K562 (cell line): ENCODE measurements around the gene TSKS. TPM values are rescaled to one million over a fixed set of nuclear protein-coding genes. Genes with fewer than 3 reads are reported as not detected.

Experiments
- ATAC-seq: fragments of 200-7000 bp; cut with Tn5 transposase; 3 replicates; pipeline ENCODE4 v1.9.1; 2020; ENCODE audit warnings: moderate library complexity
- BruUV-seq: library from RNA; stranded (reverse); fragments of 400-500 nt; replicated peaks from 2 replicates; lab custom pipeline; 2021; lab: Mats Ljungman, UMichigan
- CTCF ChIA-PET: fragments of 300-600 bp; formaldehyde crosslinking; extraction: SDS; loops from one replicate; lab custom pipeline; 2021; ENCODE audit warnings: low intra/inter-chr PET ratio; lab: Yijun Ruan, JAX
- POLR2A ChIA-PET: fragments of 300-600, 350-650 bp; sonication (Branson Sonifier 250); formaldehyde crosslinking; extraction: SDS; loops from one replicate; lab custom pipeline; 2021; ENCODE audit warnings: antibody characterized with exemption, inconsistent platforms; lab: Yijun Ruan, JAX
- DNase-seq, 4 experiments: peaks; one replicate each; pipeline versions ENCODE4 v3.0.0 to v3.0.0-alpha.2; 2011 to 2018; ENCODE audit warnings: low spot score in 3 of 4, mixed read lengths in 3 of 4; ENCODE audit errors: extremely low read depth in 1 of 4
- FAIRE-seq: peaks from 2 replicates; lab custom pipeline; 2011; peaks lifted over from hg19 to GRCh38; lab: Jason Lieb, UNC
- H2AFZ ChIP-seq: 2 replicates; pipeline ENCODE4 v1.6.0; 2011; ENCODE audit warnings: low read depth, low read length, control low read depth, inconsistent platforms
- H3K27ac ChIP-seq: fragments of 200-600 bp; 3 replicates; pipeline ENCODE4 v1.8.0; 2011; ENCODE audit warnings: low read depth, mild to moderate bottlenecking, control low read depth, inconsistent platforms, low read length, moderate library complexity, mixed read lengths; ENCODE audit errors: extremely low read depth
- H3K27me3 ChIP-seq, 2 experiments: fragments of 300-600 bp in 1 of 2; 2 replicates in 1 of 2; 3 replicates in 1 of 2; pipeline versions ENCODE4 v1.6.0 to v1.8.0; 2011; ENCODE audit warnings: inconsistent platforms in 2 of 2, low read length in 2 of 2, mild to moderate bottlenecking in 1 of 2, mixed read lengths in 1 of 2, moderate library complexity in 1 of 2; ENCODE audit not compliant: control insufficient read depth in 2 of 2, insufficient read depth in 2 of 2
- H3K36me3 ChIP-seq: fragments of 300-600 bp; 3 replicates; pipeline ENCODE4 v1.8.0; 2011; ENCODE audit warnings: mild to moderate bottlenecking, low read length, inconsistent platforms; ENCODE audit not compliant: control insufficient read depth, insufficient read depth
- H3K4me1 ChIP-seq, 2 experiments: fragments of 200-600 bp in 1 of 2; replicated peaks in 1 of 2; 2 replicates in 1 of 2; 3 replicates in 1 of 2; pipeline versions ENCODE4 v1.5.1 to v1.8.0; 2011; ENCODE audit warnings: inconsistent platforms in 2 of 2, low read length in 2 of 2, mild to moderate bottlenecking in 1 of 2, mixed read lengths in 1 of 2, moderate library complexity in 1 of 2; ENCODE audit not compliant: control insufficient read depth in 2 of 2, insufficient read depth in 2 of 2
- H3K4me2 ChIP-seq: 2 replicates; pipeline ENCODE4 v1.6.1; 2011; ENCODE audit warnings: low read length, control low read depth, inconsistent platforms, mixed read lengths; ENCODE audit not compliant: insufficient read depth
- H3K4me3 ChIP-seq: fragments of 200-600 bp; sonication (generic), shearing (Covaris generic); 2 replicates; pipeline ENCODE4 v1.5.1; 2016; ENCODE audit warnings: control low read depth, inconsistent platforms
- H3K79me2 ChIP-seq: fragments of 200-600 bp; 3 replicates; pipeline ENCODE4 v1.8.0; 2011; ENCODE audit warnings: low read length, inconsistent platforms; ENCODE audit not compliant: control insufficient read depth, insufficient read depth
- H3K9ac ChIP-seq, 2 experiments: 2 replicates each; pipeline versions ENCODE4 v1.6.0 to v1.6.1; 2011; ENCODE audit warnings: low read depth in 2 of 2, low read length in 2 of 2, control low read depth in 1 of 2, inconsistent platforms in 1 of 2, mild to moderate bottlenecking in 1 of 2, mixed read lengths in 1 of 2; ENCODE audit not compliant: insufficient read depth in 1 of 2
- H3K9me1 ChIP-seq: one replicate; pipeline ENCODE4 v1.6.0; 2011; ENCODE audit warnings: inconsistent platforms, mild to moderate bottlenecking, low read length, moderate library complexity; ENCODE audit not compliant: control insufficient read depth, insufficient read depth
- H3K9me3 ChIP-seq: replicated peaks from 2 replicates; pipeline ENCODE4 v1.5.1; 2011; ENCODE audit warnings: low read depth, low read length, inconsistent platforms; ENCODE audit not compliant: control insufficient read depth, insufficient read depth
- H4K20me1 ChIP-seq: replicated peaks from 2 replicates; pipeline ENCODE4 v1.6.1; 2011; ENCODE audit warnings: low read length, inconsistent platforms, mixed read lengths; ENCODE audit not compliant: control insufficient read depth, insufficient read depth
- CBX1 ChIP-seq: sonication (generic); IDR thresholded peaks from 2 replicates; pipeline ENCODE4 v1.6.1; 2016; ENCODE audit warnings: antibody characterized with exemption, low read depth, mild to moderate bottlenecking
- COPS2 ChIP-seq: fragments of 450-650 bp; conservative IDR thresholded peaks from 2 replicates; pipeline ENCODE4 v1.6.1; 2016; ENCODE audit warnings: mild to moderate bottlenecking, moderate library complexity
- DIDO1 ChIP-seq: fragments of 450-650 bp; IDR thresholded peaks from 2 replicates; pipeline ENCODE4 v1.6.1; 2016; ENCODE audit warnings: low read depth, missing biosample characterization, missing genetic modification characterization
- HNRNPH1 ChIP-seq: fragments of 200-400 bp; formaldehyde crosslinking; optimal IDR thresholded peaks from 2 replicates; pipeline ENCODE3; 2017; ENCODE audit warnings: low read depth, mild to moderate bottlenecking, low read length, moderate library complexity
- POLR2AphosphoS5 ChIP-seq: IDR thresholded peaks from 2 replicates; pipeline ENCODE4 v1.6.1; 2011; ENCODE audit warnings: mild to moderate bottlenecking, low read depth, low read length, moderate library complexity; ENCODE audit not compliant: control insufficient read depth, insufficient read depth
- ZFP36 ChIP-seq: fragments of 150-350 bp; IDR thresholded peaks from 2 replicates; pipeline ENCODE4 v1.6.1; 2018; ENCODE audit warnings: low read length, low read depth; ENCODE audit not compliant: partially characterized antibody
- ZKSCAN3 ChIP-seq: fragments of 250-450 bp; sonication (Bioruptor Pico); IDR thresholded peaks from 2 replicates; pipeline ENCODE4 v1.4.0; 2020
- ZNF77 ChIP-seq: fragments of 250-450 bp; sonication (Bioruptor Pico); IDR thresholded peaks from 2 replicates; pipeline ENCODE4 v1.5.0; 2020
- WGBS: fragments of 100-300 bp; shearing (Covaris generic); methylation state at CpG from one replicate; pipeline ENCODE4 v1.1.6; 2016; ENCODE audit warnings: low coverage, mixed read lengths; ENCODE audit not compliant: insufficient coverage; ENCODE audit errors: missing lambda C conversion rate; 5-methylcytosine and 5-hydroxymethylcytosine counted together
- in situ Hi-C: fragments of 300-500 bp; cut with MboI; formaldehyde crosslinking; loops from 4 replicates; pipeline ENCODE4 v1.15.0; 2018; ENCODE audit warnings: inconsistent platforms, mixed read lengths
- intact Hi-C: fragments of 100-400 bp; cut with micrococcal nuclease; formaldehyde crosslinking; loops from 2 replicates; pipeline ENCODE4 v1.14.2; 2022
- polyA plus RNA-seq, 8 experiments: library from polyadenylated mRNA; depleted of rRNA in 4 of 8; stranded (reverse) in 5 of 8; unstranded in 3 of 8; fragments of >200 nt; fragmentation: Nextera tagmentation in 2 of 8; fragmentation: Illumina TruSeq in 1 of 8; extraction: Ambion mirVana in 2 of 8; extraction: Trizol in 1 of 8; gene quantifications; 2 replicates each; pipeline versions ENCODE4 v1.2.1 to v1.2.3, GENCODE V29; 2011 to 2014; ENCODE audit warnings: inconsistent platforms in 1 of 8, missing spikeins in 1 of 8
- total RNA-seq, 7 experiments: library from RNA; depleted of rRNA in 6 of 7; stranded (reverse); fragments of >200 nt in 6 of 7; fragmentation: Illumina TruSeq in 2 of 7; extraction: Trizol in 2 of 7; gene quantifications; 2 replicates each; pipeline versions ENCODE4 v1.2.1 to v1.2.3, GENCODE V29; 2011 to 2021; ENCODE audit warnings: low replicate concordance in 1 of 7
- TF ChIP-seq, protein P1 (sequence below): sonication (generic); formaldehyde crosslinking; IDR thresholded peaks from 2 replicates; pipeline ENCODE4 v1.8.1; 2023; ENCODE audit warnings: mild to moderate bottlenecking, missing genetic modification reagents
- TF ChIP-seq, protein P2 (sequence below): fragments of 200-400 bp; formaldehyde crosslinking; IDR thresholded peaks from 2 replicates; pipeline ENCODE4 v1.6.1; 2017; ENCODE audit warnings: mild to moderate bottlenecking, low read depth, low read length, moderate library complexity
- TF ChIP-seq, protein P3 (sequence below): conservative IDR thresholded peaks from 2 replicates; pipeline ENCODE4 v1.6.1; 2011; ENCODE audit warnings: low read depth, mild to moderate bottlenecking, low read length; ENCODE audit not compliant: control insufficient read depth

Gene TSKS
- total and polyA plus RNA-seq, 9 of the 15 experiments (the other 6 are each of a cell fraction or from before 2014, with no cell fraction given) = 0.14 to 4.5 (median 0.80) TPM

DNA sequence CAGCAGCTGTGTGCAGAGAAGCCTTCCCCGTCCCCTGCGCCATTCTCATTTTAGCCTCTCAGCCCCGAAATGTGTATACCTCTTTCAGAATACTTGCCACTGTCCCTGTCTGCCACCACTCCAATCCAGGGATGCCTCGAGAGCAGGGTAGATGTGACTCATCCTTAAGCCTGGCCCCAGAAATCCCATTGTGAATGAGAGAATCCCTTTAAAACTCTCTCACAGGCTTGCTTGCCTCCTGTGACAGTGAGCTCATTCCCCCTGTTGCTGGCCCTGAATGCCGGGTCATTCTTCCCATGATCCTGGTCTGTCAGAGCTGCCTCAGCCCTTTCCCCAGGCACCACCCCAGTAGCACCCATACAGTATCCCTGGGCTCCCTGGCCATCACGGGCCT is 13.3 kb upstream of the TSKS start:
- Histone ChIP-seq H3K9me3 (no peaks in the 10 kb centered on the region), H3K27me3 (no peaks in the 10 kb centered on the region), H3K9me1 (peaks cover 2% of the 10 kb centered on the region), H3K36me3 (peaks cover 52% of the 10 kb centered on the region; the same call in 2 of the 3 replicates), H3K4me3 (no peak overlapping the region), H3K79me2 (peaks cover 75% of the 10 kb centered on the region), H3K9ac (peak overlapping the region; percentile 32 to 81), H3K27ac (peak overlapping the region; percentile 69), H3K4me1 (peaks cover 39 to 66% of the 10 kb centered on the region in 2 experiments), H3K4me2 (peak overlapping the region; percentile 68), H4K20me1 (peaks cover 5% of the 10 kb centered on the region; the same call in 1 of the 2 replicates), H2AFZ (no peak overlapping the region)
- no TSS peak for BruUV-seq
- in situ Hi-C loops (no loop called here), intact Hi-C loops (loop anchor here (2.0 kb wide), 1 partner anchor 30 kb away; no protein-coding TSS in a partner anchor)
- FAIRE-seq (peak; percentile 19), ATAC-seq (no peak), DNase-seq (no peak)
- 63% methylated on average over 6 of the region's 6 CpGs for WGBS
- CTCF ChIA-PET = interaction anchor here (0.5 kb wide), 1 partner anchor 866 kb away, joined by 3 read pairs; no protein-coding TSS in a partner anchor
- POLR2A ChIA-PET = interaction anchor here (0.8 to 1.4 kb wide), 3 partner anchors 9 to 59 kb away, joined by 3 to 6 read pairs (median 3); partner anchors contain the start of gene AP2A1
- TF ChIP-seq ZNF77 (CRISPR knock-in tag) = no peak
- TF ChIP-seq, protein P1, sequence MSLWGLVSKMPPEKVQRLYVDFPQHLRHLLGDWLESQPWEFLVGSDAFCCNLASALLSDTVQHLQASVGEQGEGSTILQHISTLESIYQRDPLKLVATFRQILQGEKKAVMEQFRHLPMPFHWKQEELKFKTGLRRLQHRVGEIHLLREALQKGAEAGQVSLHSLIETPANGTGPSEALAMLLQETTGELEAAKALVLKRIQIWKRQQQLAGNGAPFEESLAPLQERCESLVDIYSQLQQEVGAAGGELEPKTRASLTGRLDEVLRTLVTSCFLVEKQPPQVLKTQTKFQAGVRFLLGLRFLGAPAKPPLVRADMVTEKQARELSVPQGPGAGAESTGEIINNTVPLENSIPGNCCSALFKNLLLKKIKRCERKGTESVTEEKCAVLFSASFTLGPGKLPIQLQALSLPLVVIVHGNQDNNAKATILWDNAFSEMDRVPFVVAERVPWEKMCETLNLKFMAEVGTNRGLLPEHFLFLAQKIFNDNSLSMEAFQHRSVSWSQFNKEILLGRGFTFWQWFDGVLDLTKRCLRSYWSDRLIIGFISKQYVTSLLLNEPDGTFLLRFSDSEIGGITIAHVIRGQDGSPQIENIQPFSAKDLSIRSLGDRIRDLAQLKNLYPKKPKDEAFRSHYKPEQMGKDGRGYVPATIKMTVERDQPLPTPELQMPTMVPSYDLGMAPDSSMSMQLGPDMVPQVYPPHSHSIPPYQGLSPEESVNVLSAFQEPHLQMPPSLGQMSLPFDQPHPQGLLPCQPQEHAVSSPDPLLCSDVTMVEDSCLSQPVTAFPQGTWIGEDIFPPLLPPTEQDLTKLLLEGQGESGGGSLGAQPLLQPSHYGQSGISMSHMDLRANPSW = no peak
- no peak for TF ChIP-seq CBX1
- no peak for TF ChIP-seq HNRNPH1
- TF ChIP-seq ZFP36 = peak; percentile 25
- no peak for TF ChIP-seq ZKSCAN3 (CRISPR knock-in tag)
- TF ChIP-seq COPS2 = no peak
- TF ChIP-seq, protein P2, sequence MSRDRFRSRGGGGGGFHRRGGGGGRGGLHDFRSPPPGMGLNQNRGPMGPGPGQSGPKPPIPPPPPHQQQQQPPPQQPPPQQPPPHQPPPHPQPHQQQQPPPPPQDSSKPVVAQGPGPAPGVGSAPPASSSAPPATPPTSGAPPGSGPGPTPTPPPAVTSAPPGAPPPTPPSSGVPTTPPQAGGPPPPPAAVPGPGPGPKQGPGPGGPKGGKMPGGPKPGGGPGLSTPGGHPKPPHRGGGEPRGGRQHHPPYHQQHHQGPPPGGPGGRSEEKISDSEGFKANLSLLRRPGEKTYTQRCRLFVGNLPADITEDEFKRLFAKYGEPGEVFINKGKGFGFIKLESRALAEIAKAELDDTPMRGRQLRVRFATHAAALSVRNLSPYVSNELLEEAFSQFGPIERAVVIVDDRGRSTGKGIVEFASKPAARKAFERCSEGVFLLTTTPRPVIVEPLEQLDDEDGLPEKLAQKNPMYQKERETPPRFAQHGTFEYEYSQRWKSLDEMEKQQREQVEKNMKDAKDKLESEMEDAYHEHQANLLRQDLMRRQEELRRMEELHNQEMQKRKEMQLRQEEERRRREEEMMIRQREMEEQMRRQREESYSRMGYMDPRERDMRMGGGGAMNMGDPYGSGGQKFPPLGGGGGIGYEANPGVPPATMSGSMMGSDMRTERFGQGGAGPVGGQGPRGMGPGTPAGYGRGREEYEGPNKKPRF = no peak
- TF ChIP-seq DIDO1 (tag) = no peak
- TF ChIP-seq, protein P3, sequence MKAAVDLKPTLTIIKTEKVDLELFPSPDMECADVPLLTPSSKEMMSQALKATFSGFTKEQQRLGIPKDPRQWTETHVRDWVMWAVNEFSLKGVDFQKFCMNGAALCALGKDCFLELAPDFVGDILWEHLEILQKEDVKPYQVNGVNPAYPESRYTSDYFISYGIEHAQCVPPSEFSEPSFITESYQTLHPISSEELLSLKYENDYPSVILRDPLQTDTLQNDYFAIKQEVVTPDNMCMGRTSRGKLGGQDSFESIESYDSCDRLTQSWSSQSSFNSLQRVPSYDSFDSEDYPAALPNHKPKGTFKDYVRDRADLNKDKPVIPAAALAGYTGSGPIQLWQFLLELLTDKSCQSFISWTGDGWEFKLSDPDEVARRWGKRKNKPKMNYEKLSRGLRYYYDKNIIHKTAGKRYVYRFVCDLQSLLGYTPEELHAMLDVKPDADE = no peak
- no peak for TF ChIP-seq POLR2AphosphoS5
